ENCODE measurements around the gene RASGRP4. TPM values are rescaled to one million over a fixed set of nuclear protein-coding genes. Genes with fewer than 3 reads are reported as not detected.
"Not testable (repeated sequence)": the region's sequence is repeated elsewhere in the genome, so short reads cannot be mapped to it uniquely, and the experiment has no call there.

RASGRP4 gene
- total RNA-seq, 2 donors from 2014 or later = 3.6 to 16.9 TPM

DNA sequence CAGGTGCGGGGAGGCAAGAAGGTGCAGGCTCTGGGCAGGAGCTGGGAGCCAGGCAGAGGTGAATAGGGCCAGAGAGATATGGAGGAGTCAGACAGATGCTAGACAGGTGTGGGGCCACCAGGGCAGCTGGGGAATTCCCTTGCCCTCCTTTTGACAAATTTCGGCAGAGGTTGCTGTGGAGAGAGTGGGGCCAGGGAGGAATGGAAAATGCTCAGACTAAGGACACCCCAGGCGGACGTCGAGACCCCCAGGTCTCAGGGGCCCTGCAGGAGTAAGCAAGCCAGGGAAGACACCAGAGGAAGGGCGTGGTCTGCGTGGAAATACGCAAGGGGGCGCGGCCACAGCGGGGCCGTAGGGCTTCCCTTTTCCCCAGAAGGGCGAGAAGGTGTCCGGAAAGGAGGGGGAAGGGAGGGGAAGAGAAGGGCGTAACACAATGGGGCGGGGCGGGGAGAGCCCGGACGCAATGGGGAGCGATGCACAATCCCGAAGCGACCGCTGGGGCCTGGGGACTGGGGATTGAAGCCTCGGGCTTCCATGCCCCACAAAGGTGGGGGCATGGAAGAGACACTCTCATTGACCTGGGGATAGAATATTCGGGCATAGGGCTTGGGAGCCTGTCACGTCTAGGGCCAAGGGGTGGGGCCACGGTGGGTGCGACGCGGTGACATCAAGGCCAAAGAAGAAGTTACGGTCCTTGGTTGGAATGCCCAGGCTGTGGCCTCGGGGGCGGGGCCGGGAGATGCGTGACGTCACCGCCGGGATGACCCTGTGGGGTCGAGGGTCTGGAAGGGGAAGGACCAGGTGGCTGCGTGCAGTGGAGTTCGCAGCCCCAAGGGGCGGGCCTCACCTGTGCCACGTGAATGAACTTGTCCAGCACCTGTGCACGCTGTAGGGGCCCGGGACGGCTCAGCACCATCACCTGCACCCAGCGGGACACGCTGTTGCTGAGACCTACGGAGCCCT lies 8.2 kb downstream of the RASGRP4 start:
- H3K36me3 ChIP-seq = no peaks in the 10 kb centered on the region
- no peak for DNase-seq (ENCODE audit: low spot score)
- H3K4me1 ChIP-seq (ENCODE audit: control insufficient read depth in 1 of 2, low read depth in 2 of 2) = peaks cover 3 to 8% of the 10 kb centered on the region in 2 donors
- no peak for ATAC-seq (ENCODE audit: insufficient number of reproducible peaks, low FRiP score, low read depth)
- H3K4me3 ChIP-seq = peak overlapping the region; percentile 53
- H3K27ac ChIP-seq = no peak overlapping the region
- TF ChIP-seq, protein P1, sequence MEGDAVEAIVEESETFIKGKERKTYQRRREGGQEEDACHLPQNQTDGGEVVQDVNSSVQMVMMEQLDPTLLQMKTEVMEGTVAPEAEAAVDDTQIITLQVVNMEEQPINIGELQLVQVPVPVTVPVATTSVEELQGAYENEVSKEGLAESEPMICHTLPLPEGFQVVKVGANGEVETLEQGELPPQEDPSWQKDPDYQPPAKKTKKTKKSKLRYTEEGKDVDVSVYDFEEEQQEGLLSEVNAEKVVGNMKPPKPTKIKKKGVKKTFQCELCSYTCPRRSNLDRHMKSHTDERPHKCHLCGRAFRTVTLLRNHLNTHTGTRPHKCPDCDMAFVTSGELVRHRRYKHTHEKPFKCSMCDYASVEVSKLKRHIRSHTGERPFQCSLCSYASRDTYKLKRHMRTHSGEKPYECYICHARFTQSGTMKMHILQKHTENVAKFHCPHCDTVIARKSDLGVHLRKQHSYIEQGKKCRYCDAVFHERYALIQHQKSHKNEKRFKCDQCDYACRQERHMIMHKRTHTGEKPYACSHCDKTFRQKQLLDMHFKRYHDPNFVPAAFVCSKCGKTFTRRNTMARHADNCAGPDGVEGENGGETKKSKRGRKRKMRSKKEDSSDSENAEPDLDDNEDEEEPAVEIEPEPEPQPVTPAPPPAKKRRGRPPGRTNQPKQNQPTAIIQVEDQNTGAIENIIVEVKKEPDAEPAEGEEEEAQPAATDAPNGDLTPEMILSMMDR (IDR thresholded peaks at IDR 0.05) = no peak
- no peaks in the 10 kb centered on the region for H3K9me3 ChIP-seq
- H3K27me3 ChIP-seq (replicated peaks; ENCODE audit: insufficient read depth) = no peaks in the 10 kb centered on the region

DNA sequence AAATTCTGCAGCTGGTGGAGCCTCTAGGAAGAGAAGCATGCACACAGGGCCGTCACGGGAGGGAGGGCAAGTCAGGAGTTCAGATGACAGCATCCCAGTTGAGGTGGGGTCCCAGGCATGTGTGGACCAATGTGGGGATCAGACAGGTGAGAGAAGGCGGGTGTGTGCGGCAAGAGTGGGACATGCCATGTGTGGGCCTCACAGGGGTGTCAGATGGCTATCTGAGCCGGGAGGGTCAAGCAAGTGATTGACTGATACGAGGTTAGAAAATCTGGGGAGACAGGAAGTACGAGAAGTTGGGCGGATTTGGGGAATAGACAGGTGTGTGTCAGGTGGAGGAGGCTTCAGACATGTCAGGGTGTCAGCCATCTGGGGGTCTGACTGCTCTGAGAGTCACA lies 8.9 kb downstream of the RASGRP4 start:
- TF ChIP-seq, protein P1 (IDR thresholded peaks at IDR 0.05) = no peak
- ATAC-seq (ENCODE audit: insufficient number of reproducible peaks, low FRiP score, low read depth) = no peak

DNA sequence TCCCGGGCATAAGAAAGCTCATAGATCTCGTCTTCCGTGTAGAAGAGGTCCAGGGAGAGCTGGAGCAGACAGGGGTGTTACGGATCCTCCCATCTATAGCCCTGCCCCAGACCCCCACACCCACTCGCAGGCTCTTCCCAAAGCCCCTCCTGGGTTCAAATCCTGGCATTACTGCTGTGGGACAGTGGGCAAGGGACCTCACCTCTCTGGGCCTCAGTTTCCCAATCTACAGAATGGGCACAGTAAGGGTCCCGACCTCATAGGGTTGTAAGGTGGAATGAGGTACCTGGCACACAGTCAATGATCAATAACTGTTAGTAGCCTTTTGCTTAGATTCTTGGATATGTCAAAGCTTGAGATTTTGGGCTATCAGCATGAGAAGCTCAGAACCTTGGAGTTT lies 12.6 kb downstream of the RASGRP4 start:
- DNase-seq (ENCODE audit: low spot score) = no peak
- peaks cover 3 to 8% of the 10 kb centered on the region in 2 donors for H3K4me1 ChIP-seq (ENCODE audit: control insufficient read depth in 1 of 2, low read depth in 2 of 2)
- no peaks in the 10 kb centered on the region for H3K9me3 ChIP-seq
- TF ChIP-seq, protein P1 (IDR thresholded peaks at IDR 0.05) = no peak
- no peak for ATAC-seq (ENCODE audit: insufficient number of reproducible peaks, low FRiP score, low read depth)
- no peaks in the 10 kb centered on the region for H3K27me3 ChIP-seq (replicated peaks; ENCODE audit: insufficient read depth)
- H3K36me3 ChIP-seq = no peaks in the 10 kb centered on the region
- no peak overlapping the region for H3K4me3 ChIP-seq
- H3K27ac ChIP-seq = no peak overlapping the region

More for the DNA sequence above, 8.9 kb downstream of the RASGRP4 start:
- Histone ChIP-seq H3K4me1 (ENCODE audit: control insufficient read depth in 1 of 2, low read depth in 2 of 2) (peaks cover 3 to 8% of the 10 kb centered on the region in 2 donors), H3K36me3 (no peaks in the 10 kb centered on the region), H3K27ac (no peak overlapping the region), H3K27me3 (replicated peaks; ENCODE audit: insufficient read depth) (no peaks in the 10 kb centered on the region), H3K9me3 (no peaks in the 10 kb centered on the region), H3K4me3 (no peak overlapping the region)
- no peak for DNase-seq (ENCODE audit: low spot score)

DNA sequence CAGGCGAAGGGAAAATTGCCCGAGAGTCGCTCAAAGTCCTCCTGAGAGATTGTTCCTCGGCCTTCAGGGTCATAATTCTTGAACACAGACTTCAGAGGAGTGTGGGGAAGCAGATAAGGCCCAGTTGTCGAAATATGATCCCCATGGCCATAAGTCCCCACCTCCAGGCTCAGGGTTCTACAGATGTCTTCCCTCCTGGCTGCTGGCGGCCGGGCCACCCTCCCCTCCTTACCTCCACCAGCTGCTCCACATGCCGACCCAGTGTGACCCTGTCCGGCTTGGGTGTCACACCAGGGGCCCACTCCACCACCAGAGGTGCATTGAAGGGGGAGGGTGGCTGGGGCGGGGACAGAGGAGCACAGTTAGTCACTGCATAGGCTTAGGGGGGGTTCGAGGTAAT lies 13.1 kb downstream of the RASGRP4 start:
- Histone ChIP-seq H3K4me1 (ENCODE audit: control insufficient read depth in 1 of 2, low read depth in 2 of 2) (peaks cover 3 to 5% of the 10 kb centered on the region in 2 donors), H3K4me3 (no peak overlapping the region), H3K27me3 (replicated peaks; ENCODE audit: insufficient read depth) (no peaks in the 10 kb centered on the region), H3K36me3 (no peaks in the 10 kb centered on the region), H3K27ac (no peak overlapping the region), H3K9me3 (no peaks in the 10 kb centered on the region)
- DNase-seq (ENCODE audit: low spot score) = no peak
- TF ChIP-seq, protein P1 (IDR thresholded peaks at IDR 0.05) = no peak
- no peak for ATAC-seq (ENCODE audit: insufficient number of reproducible peaks, low FRiP score, low read depth)

DNA sequence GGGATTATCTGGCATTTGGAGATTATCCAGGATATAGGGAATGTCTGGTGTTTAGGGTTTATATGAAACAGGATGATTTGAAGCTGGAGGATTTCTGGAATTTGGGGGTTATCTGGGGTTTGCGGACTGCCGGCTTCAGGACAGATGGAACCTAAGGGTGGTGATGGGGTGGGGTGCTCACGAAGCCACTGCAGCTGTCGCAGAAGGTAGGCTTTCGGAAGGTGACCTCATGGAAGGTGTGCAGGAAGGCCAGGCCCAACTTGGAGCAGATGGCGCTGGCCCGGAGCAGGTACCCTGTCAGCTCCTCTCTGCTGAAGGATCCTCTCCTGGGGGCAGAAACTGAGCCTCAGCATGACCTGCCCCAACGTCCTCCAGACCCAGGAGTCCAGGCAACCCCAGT lies 13.5 kb downstream of the RASGRP4 start:
- ATAC-seq (ENCODE audit: insufficient number of reproducible peaks, low FRiP score, low read depth) = no peak
- Histone ChIP-seq H3K9me3 (no peaks in the 10 kb centered on the region), H3K4me1 (ENCODE audit: control insufficient read depth in 1 of 2, low read depth in 2 of 2) (no peaks in the 10 kb centered on the region), H3K27me3 (replicated peaks; ENCODE audit: insufficient read depth) (no peaks in the 10 kb centered on the region), H3K36me3 (no peaks in the 10 kb centered on the region), H3K27ac (no peak overlapping the region), H3K4me3 (no peak overlapping the region)
- TF ChIP-seq, protein P1 (IDR thresholded peaks at IDR 0.05) = no peak
- DNase-seq (ENCODE audit: low spot score) = no peak

DNA sequence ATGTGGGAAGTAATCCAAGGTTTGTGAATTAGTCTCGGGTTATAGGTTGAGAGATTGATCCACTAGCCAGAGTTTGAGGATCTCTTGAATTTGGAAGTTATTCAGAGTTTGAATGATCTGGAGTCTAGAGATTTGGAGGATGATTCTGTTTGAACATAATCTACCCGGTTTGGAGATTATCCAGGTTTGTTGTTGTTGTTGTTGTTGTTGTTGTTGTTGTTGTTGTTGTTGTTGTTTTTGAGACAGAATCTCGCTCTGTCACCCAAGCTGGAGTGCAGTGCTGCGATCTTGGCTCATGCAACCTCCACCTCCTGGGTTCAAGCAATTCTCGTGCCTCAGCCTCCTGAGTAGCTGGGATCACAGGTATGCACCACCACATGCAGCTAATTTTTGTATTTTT lies 14.1 kb downstream of the RASGRP4 start:
- not testable (repeated sequence) for H3K27ac ChIP-seq; DNase-seq (ENCODE audit: low spot score); H3K27me3 ChIP-seq (replicated peaks; ENCODE audit: insufficient read depth); H3K9me3 ChIP-seq; H3K36me3 ChIP-seq; ATAC-seq (ENCODE audit: insufficient number of reproducible peaks, low FRiP score, low read depth); H3K4me1 ChIP-seq (ENCODE audit: control insufficient read depth in 1 of 2, low read depth in 2 of 2); H3K4me3 ChIP-seq

All from thoracic aorta (tissue), 2 donors.